ENCODE results near the gene DDX3X.
"Not testable (repeated sequence)": the region's sequence is repeated elsewhere in the genome, so short reads cannot be mapped to it uniquely, and the experiment has no call there.

Gene DDX3X

DNA sequence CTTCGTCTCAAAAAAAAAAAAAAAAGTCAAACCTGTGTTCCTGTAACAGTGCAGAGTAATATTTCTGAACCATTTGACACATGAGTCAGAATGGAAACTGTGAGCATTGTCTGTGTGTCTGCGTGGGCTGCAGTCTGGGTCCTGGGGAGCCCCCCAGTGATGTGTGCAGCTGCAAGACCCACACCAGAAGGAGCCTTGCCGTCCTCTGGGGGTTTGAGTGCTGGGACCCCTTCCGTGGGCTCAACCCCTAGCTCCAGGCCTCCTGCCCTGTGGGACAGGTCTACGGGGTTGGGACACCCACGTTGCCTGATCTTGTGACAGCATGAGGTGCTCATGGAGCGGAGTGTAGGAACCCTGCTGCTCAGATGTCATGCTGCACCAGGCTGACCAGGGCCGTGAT is 43.7 kb downstream of the DDX3X start:
- DNase-seq, result no peak

DNA sequence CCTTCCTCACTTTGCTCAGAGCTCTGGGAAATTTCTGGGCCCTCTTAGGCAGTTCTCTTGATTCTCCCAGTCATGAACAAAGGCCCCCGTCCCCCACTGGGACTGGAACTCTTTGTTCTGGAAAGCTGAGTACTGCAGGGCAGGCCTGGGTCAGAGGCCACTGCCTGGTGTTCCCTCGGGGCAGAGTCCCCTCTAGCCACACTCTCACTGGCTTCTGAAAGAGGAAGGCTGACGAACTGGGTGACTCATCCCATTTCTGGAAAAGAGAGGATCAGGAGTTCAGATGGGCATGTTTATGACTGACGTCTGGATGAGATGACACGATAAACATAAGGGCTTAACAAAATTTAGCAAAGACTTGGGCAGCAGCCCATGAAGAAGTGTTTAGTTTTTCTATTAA is 47.7 kb downstream of the DDX3X start:
- peak; percentile 70 to 87 for DNase-seq

DNA sequence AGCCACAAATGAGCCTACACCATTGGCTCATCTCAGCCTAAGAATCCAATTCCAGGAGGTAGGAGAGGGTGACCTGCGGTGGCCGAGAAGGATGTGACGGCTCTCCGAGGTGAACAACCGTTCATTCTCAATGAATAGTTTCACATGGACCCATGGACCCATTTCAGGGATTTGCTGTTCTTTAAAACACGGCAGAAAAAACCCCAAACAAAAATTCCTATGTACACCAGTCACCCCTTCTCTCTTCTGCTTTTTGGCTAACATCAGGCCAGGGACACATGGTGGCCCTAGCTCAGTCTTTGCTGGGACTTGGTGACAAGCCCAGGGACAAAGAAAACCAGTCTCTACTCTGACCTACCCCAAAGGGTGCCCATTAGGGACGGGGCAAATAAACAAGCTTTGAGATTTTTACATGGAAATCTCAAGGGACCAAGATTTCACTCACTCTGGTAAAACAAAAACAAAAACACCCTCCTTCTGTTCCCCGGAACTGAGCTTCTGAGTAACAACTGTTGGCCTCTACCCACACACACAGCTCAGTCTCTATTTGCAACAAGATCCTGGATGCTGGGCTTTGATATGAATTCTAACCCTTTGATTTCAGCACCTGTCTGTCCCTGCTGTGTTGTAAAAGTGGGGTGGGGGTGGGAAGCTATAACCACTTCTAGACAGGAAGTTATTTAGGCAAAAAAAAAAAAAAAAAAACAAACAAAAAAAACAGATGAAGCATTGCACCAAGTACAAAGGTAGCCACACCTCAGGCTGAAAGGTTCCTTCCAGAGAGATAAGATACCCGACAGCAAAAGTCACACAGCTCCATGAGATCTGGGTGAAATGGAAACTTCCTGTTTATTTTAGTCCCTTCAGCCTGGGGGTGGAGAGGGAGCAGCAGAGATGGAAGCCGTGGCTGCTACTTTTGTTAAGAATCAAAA is 49.0 kb downstream of the DDX3X start:
- DNase-seq, result peak; percentile 41 to 59

DNA sequence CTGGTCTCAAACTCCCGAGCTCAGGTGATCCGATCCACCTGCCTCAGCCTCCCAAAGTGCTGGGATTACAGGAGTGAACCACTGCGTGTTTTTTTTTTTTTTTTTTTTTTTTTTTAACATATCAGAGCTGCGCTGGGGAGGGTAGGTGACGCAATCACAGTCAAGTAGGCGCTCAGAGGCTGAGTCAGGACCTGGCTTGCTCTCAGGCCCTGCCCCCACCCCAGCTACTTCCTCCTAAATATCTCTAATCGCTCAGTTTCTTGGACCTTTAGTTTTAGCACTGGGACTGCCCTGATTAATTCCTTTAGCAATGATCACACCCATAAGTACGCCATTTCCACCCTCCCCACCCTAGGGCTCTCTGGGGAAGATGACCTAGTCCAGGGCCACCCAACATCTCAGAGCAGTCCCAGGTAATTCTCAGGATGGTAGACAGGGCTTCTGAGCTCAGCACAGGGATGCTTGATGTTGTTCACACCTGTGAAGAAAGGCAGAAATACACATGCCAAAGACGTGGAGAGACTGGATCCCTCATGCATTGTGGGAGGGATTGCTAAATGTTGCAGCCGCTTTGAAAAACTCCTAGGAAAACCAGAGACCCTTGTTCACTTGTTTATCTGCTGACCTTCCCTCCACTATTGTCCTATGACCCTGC is 50.2 kb downstream of the DDX3X start:
- DNase-seq, result peak; percentile 72 to 74

DNA sequence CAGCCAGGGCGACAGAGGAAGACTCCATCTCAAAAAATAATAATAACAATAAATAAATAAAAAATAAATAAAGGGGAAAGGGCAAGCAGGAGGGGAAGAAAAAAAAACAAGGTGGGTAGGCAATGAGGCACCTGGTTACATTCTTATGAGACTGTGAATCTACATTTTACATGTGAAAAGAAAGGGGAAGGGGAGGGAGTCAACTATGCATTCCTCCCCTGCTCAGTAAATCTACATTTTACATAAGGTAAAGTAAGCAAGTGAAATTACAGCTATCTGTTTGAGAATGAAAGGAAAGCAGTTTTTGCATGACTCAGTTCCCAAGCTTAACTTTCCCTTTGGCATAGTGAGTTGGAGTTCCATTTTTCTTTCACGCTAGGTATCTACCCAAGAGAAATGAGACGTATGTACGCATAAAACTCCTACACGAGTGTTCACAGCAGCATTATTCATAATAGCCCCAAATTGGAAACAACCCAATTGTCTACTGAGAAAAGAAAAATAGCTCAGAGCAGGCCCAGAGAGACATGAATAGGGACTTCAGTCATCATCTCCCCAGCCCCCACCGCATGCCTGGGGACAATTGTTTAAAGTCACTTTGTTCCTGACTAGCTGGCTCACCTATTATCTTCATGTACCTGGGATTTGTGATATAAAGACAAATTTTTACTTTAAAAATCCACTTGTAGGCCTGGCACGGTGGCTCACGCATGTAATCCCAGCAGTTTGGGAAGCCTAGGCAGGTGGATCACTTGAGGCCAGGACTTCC is 52.4 kb downstream of the DDX3X start:
- DNase-seq, result peak in 1 of 2 donors; percentile 5

DNA sequence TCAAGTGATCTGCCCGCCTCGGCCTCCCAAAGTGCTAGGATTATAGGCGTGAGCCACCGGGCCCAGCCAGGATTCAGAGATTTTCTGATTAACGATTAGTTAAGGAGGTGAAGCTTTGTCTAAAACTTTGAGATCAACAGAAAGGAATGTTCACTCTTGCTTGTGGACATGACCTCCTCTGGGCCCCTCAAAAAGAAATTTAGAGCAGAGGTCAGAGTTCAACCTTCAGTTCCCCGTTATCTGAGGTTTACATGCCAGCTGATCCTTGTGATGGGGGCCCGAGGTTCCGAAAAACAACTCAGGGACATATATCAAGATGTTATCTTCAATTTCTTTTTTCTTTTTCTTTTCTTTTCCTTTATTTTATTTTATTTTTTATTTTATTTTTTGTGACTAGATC is 54.6 kb downstream of the DDX3X start:
- no peak for DNase-seq

DNA sequence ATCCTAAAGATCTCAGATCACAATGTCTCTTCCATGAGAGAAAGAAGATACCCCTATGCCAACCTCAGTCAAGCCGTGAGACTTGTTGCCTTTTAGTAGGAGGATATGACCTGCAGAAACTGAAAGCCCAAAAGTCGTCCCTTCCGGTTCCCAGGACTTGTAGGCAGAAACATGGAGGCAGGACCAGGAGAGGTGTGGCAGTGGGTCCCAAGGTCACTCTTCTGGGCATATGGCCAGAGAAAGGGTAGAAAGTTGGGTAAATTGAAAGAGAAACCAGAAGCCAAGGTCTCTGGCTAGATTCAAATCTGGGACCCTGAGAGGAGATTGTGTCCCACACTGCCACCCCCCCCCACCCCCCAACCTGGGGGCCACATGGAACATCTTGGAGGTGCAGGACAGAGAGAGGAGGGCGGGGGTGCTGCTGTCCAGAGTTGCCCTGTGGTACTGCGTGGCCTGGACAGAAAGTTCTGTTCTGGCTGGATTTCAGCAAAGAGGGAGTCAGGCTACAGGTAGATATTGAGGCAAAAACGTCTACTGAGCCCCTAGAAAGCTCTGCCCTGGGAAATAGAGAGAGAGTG is 55.4 kb downstream of the DDX3X start:
- DNase-seq, result no peak

DNA sequence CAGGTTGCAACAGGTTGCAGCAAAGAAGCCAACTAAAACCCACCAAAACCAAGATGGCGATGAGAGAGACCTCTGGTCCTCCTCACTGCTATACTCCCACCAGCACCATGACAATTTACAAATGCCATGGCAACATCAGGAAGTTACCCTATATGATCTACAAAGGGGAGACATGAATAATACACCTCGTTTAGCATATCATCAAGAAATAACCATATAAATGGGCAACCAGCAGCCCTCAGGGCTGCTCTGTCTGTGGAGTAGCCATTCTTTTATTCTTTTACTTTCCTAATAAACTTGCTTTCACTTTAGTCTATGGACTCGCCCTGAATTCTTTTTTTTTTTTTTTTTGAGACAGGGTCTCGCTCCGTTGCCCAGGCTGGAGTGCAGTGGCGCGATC is 56.6 kb downstream of the DDX3X start:
- DNase-seq, result not testable (repeated sequence)

DNA sequence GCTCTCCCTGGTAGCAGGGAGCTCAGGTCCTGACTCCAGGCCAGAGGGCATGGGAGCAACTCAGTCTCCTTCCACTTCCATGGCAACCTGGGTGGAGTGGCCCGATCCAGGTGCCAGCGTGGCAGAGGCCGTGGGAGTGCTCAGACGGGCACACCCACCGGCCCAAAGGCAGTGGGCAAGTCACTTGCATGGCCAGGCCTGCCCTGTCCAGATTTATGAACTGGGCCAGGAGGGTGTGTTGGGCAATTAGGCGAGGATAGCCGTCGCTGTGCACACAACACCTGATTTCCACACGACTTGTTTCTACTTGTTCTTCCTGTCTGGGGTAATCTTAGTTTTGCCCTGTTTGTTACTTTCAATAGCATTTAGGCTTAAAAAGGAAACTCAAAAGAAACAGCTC is 57.6 kb downstream of the DDX3X start:
- DNase-seq, result no peak

DNA sequence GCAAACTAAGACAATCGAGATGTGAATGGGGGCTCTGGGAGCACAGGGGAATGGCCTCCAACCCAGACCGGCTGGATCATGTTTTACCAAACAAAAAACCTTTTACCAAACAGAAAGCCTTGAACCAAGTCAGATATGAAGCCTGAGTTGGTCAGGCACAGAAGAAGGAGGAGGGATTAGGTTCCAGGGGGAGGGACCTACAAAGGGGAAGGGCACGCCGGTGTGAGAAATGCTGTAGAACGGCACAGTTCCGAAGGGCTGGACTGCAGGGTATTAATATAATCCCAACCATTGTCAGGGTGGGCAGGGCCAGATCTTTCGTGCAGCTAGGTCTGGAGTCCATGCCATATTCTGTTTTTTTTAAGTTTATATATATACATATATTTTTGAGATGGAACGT is 60.3 kb downstream of the DDX3X start:
- DNase-seq, result no peak

DNA sequence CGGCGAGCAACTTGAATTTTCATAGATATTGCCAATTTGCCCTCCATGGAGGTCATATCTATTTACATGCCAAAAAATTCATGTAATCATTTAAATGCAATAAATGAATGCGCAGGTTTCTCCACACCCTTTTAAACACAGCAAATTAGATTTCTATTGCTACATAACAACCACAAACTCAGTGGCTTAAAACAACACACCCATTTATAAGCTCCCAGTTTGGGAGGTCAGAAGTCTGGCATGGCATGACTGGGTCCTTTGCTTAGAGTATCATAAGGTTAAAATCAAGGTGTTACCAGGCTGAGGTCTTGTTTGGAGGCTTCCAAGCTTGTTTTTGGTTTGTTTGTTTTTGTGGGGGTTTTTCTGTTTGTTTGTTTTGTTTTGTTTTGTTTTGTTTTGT is 63.3 kb downstream of the DDX3X start:
- DNase-seq, result no peak

DNA sequence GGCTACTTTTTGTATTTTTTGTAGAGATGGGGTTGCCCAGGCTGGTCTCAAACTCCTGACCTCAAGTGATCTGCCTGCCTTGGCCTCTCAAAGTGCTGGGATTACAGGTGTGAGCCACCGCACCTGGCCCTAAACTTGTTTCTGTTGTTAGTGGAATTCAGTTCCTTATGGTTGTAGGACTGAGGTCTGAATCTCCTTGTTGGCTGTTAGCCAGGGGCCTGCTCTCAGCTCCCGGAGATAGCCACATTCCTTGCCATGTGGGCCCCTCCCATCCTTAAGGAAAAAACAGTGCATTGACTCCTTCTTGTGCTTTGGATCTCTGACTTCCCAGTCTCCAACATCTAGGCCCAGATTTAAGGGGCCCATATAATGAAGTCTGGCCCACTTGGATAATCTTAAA is 63.8 kb downstream of the DDX3X start:
- DNase-seq, result no peak

DNA sequence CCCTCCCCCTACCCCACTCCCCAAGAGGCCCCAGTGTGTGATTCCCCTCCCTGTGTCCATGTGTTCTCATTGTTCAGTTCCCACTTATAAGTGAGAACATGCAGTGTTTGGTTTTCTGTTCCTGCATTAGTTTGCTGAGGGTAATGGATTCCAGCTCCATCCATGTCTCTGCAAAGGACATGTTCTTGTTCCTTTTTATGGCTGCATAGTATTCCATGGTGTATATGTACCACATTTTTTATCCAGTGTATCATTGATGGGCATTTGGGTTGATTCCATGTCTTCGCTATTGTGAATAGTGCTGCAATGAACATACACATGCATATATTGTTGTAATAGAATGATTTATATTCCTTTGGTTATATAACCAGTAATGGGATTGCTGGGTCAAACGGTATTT is 68.6 kb downstream of the DDX3X start:
- not testable (repeated sequence) for DNase-seq

DNA sequence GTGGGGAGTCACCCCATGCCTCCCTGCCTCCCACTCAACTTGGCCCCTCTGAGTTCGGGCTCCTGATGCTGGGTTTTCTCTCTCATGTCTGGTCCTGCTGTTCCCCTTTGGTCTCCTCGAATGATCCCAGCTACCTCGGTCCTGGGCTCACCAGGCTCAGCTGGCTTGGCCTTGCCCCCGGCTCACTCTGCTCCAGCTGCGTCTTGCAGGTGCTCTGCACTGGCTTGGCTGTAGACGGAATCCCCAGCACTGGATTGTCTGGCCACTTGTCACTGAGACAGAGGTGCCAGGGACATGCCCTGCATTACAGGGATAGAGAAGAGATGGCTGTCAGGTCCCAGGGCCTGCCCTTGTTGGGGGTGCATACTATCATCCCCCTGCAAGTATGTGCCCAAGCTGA is 71.6 kb downstream of the DDX3X start:
- no peak for DNase-seq

DNA sequence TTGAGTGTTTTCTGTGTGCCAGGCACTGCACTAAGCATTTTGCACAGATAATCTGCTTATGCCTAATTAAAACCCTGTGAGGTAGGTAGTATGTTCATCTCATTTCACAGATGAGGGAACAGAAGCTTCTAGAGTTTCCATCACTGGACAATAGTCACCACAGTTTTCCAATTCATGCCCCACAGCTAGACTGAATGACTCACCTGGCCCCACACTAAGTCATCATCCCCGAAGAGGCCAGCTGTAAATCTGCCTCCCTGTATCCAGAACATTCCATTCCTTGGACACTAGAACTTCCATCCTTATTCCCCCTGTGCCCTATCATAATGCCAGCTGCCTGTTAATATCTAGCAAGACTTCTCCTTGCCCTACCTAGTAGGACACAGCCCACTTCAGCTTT is 72.2 kb downstream of the DDX3X start:
- no peak for DNase-seq

DNA sequence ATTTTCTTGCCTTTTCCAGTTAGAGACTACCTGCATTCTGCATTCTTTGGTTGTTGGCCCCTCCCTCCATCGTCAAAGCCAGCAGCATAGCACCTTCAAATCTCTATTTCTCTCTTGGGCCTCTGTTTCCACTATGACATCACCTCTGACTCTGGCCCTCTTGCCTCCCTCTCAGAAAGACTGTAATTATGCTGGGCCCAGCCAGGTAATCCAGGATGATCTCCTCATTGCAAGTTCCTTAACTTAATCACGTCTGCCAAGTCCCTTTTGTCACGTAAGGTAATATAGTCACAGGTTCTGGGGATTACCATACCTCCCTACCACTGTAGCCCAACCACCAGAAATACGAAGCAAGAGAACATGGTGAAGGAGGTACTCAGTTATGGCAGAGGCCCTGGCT is 73.9 kb downstream of the DDX3X start:
- DNase-seq, result no peak

DNA sequence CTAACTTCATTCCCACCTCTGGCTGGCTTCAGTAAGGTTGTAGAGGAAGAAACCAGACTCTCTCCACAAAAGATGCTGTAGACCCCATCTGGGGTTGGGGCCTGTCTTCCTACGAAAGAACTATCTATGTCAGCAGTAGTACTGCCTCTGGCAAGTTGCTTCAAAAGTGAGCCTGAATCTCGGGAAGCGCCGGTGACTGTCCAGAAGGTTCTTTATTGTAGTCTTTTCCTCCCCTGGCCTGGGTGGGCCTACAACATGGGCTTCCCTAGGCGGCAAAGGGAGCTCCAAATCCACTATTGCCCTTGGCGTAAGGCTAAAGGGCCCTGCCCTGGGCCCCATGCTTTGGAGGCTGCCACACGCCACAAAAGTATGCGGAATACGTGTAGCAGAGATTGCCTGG is 74.6 kb downstream of the DDX3X start:
- no peak for DNase-seq

DNA sequence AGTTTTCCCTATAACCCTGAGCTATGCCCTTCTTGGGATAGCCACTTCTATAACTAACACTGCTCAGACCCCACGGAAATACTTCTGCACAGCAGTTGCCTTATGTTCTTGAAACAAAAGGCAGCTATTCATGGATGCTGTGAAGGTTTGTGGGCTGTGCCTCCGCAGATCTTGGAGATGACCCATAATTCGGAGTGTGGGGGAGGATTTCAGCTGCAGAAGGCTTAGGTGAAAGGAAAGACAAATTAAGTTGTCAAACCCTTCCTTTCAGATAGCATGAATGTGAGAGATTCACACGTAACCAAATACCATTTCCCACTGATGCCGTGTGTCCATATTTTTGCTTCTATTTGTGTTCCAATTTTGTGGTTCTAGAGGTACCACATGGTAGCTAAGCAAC is 75.0 kb downstream of the DDX3X start:
- no peak for DNase-seq

DNA sequence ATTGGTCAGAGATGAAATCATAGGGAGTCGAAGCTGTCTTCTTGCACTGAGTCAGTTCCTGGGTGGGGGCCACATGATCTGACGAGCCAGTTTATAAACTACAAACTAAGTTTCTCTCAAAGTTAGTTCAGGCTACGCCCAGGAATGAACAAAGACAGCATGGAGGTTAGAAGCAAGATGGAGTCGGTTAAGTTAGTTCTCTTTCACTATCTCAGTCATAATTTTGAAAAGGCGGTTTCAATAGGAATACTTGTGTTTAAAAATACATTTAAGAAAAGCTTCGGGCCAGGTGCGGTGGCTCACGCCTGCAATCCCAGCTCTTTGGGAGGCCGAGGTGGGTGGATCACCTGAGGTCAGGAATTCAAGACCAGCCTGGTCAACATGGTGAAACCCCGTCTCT is 77.3 kb downstream of the DDX3X start:
- DNase-seq, result not testable (repeated sequence)

DNA sequence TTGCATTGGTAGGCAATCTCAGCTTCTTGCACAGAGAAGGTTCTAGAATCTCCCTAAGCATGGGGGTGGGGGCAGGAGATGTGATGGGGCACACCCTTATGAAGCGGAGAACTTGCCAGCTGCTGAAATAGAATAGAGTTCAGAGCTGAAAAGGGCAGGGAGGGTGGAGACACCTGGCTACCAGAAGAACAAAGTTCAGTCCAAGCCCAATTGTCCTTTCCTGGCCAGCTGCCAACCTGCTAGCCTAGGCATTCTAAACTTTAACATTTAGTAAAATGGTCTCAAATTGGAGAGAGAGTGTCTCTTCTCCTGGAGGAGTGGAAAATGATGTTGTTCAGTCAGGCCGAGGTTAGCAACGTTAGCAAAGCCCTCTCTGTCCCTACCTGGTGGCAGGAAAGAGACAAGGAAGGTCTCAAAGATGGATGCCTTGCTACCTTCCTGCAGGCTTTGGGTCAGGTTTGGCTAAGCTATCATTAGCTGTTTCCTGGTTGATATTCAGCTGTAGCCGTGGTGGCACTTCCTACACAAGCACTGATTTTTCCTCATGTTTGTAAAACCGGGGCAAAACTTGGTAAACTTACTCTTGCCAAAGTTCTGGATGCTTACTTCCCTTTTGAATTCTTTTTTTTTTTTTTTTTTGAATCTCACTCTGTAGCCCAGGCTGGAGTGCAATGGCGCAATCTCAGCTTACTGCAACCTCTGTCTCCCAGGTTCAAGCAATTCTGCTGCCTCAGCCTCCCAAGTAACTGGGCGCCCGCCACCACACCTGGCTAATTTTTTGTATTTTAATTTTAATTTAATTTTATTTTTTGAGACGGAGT is 78.5 kb downstream of the DDX3X start:
- peak; percentile 27 to 53 for DNase-seq

Data from inflammatory macrophage treated with lipopolysaccharide for 1 hour (primary cell).